ENCODE data around the gene PLAGL2. TPM values are rescaled to one million over a fixed set of nuclear protein-coding genes. Genes with fewer than 3 reads are reported as not detected.

PLAGL2 gene
- total RNA-seq, 1 experiment from 2014 or later = 30.5 TPM

- Histone ChIP-seq H3K9me2 (replicated peaks; ENCODE audit: insufficient read depth, low read length) (no peaks in the 10 kb centered on the region), H3K4me3 (ENCODE audit: low read length) (no peak overlapping the region), H3K4me1 (ENCODE audit: low read length) (peaks cover 10% of the 10 kb centered on the region), H3K27ac (ENCODE audit: low read length) (no peak overlapping the region), H3K9ac (ENCODE audit: low read length) (no peak overlapping the region), H2AFZ (ENCODE audit: low read length) (no peak overlapping the region), H4K20me1 (ENCODE audit: insufficient read depth, low read depth, low read length) (no peaks in the 10 kb centered on the region), H3K36me3 (ENCODE audit: insufficient read depth, low read length) (no peaks in the 10 kb centered on the region), H3K27me3 (ENCODE audit: low read length) (no peaks in the 10 kb centered on the region), H3K4me2 (ENCODE audit: low read depth, low read length, poor library complexity, severe bottlenecking) (no peak overlapping the region), H3K9me3 (ENCODE audit: low read length) (no peaks in the 10 kb centered on the region), H3K79me2 (ENCODE audit: low read length) (no peaks in the 10 kb centered on the region)
- no peak for DNase-seq
Measured at GRCh38 chr20:32244150-32244823, 36.7 kb upstream of the PLAGL2 start.

GRCh38 chr20:32241807-32242206, 34.3 kb upstream of the PLAGL2 start:
- Histone ChIP-seq H3K9me3 (ENCODE audit: low read length) (no peaks in the 10 kb centered on the region), H3K79me2 (ENCODE audit: low read length) (no peaks in the 10 kb centered on the region), H2AFZ (ENCODE audit: low read length) (no peak overlapping the region), H3K9ac (ENCODE audit: low read length) (no peak overlapping the region), H3K9me2 (replicated peaks; ENCODE audit: insufficient read depth, low read length) (no peaks in the 10 kb centered on the region), H3K4me3 (ENCODE audit: low read length) (no peak overlapping the region), H3K4me2 (ENCODE audit: low read depth, low read length, poor library complexity, severe bottlenecking) (no peak overlapping the region), H3K36me3 (ENCODE audit: insufficient read depth, low read length) (peaks cover 2% of the 10 kb centered on the region), H3K27ac (ENCODE audit: low read length) (no peak overlapping the region), H4K20me1 (ENCODE audit: insufficient read depth, low read depth, low read length) (no peaks in the 10 kb centered on the region), H3K27me3 (ENCODE audit: low read length) (no peaks in the 10 kb centered on the region), H3K4me1 (ENCODE audit: low read length) (peaks cover 10% of the 10 kb centered on the region)
- no peak for DNase-seq

GRCh38 chr20:32240205-32240604, 32.7 kb upstream of the PLAGL2 start:
- Histone ChIP-seq H4K20me1 (ENCODE audit: insufficient read depth, low read depth, low read length) (no peaks in the 10 kb centered on the region), H3K9ac (ENCODE audit: low read length) (no peak overlapping the region), H3K4me1 (ENCODE audit: low read length) (peaks cover 10% of the 10 kb centered on the region), H3K27me3 (ENCODE audit: low read length) (no peaks in the 10 kb centered on the region), H3K9me2 (replicated peaks; ENCODE audit: insufficient read depth, low read length) (no peaks in the 10 kb centered on the region), H3K27ac (ENCODE audit: low read length) (no peak overlapping the region), H3K4me2 (ENCODE audit: low read depth, low read length, poor library complexity, severe bottlenecking) (no peak overlapping the region), H2AFZ (ENCODE audit: low read length) (no peak overlapping the region), H3K9me3 (ENCODE audit: low read length) (no peaks in the 10 kb centered on the region), H3K4me3 (ENCODE audit: low read length) (no peak overlapping the region), H3K36me3 (ENCODE audit: insufficient read depth, low read length) (peaks cover 9% of the 10 kb centered on the region), H3K79me2 (ENCODE audit: low read length) (no peaks in the 10 kb centered on the region)
- DNase-seq = no peak

- Histone ChIP-seq H3K27me3 (ENCODE audit: low read length) (no peaks in the 10 kb centered on the region), H3K79me2 (ENCODE audit: low read length) (no peaks in the 10 kb centered on the region), H3K9me3 (ENCODE audit: low read length) (no peaks in the 10 kb centered on the region), H3K9me2 (replicated peaks; ENCODE audit: insufficient read depth, low read length) (no peaks in the 10 kb centered on the region), H3K36me3 (ENCODE audit: insufficient read depth, low read length) (peaks cover 9% of the 10 kb centered on the region), H3K4me1 (ENCODE audit: low read length) (peaks cover 10% of the 10 kb centered on the region), H4K20me1 (ENCODE audit: insufficient read depth, low read depth, low read length) (0 out of 2 replicates have a peak, but pooled peaks cover 4% of the 10 kb centered on the region), H3K4me3 (ENCODE audit: low read length) (no peak overlapping the region), H3K4me2 (ENCODE audit: low read depth, low read length, poor library complexity, severe bottlenecking) (no peak overlapping the region), H2AFZ (ENCODE audit: low read length) (no peak overlapping the region), H3K27ac (ENCODE audit: low read length) (no peak overlapping the region), H3K9ac (ENCODE audit: low read length) (no peak overlapping the region)
- peak; percentile 47 for DNase-seq
Measured at GRCh38 chr20:32238483-32239425, 31.2 kb upstream of the PLAGL2 start.

- H3K36me3 ChIP-seq (ENCODE audit: insufficient read depth, low read length) = peaks cover 19% of the 10 kb centered on the region
- no peak overlapping the region for H3K27ac ChIP-seq (ENCODE audit: low read length)
- H3K9ac ChIP-seq (ENCODE audit: low read length) = no peak overlapping the region
Measured at GRCh38 chr20:32237419-32237818, 29.9 kb upstream of the PLAGL2 start.

GRCh38 chr20:32236819-32237218, 29.3 kb upstream of the PLAGL2 start:
- no peak overlapping the region for H3K4me2 ChIP-seq (ENCODE audit: low read depth, low read length, poor library complexity, severe bottlenecking)
- no peak overlapping the region for H2AFZ ChIP-seq (ENCODE audit: low read length)
- H3K79me2 ChIP-seq (ENCODE audit: low read length) = no peaks in the 10 kb centered on the region
- H3K27ac ChIP-seq (ENCODE audit: low read length) = no peak overlapping the region
- H3K9ac ChIP-seq (ENCODE audit: low read length) = no peak overlapping the region
- H3K9me3 ChIP-seq (ENCODE audit: low read length) = no peaks in the 10 kb centered on the region
- peaks cover 25% of the 10 kb centered on the region for H3K36me3 ChIP-seq (ENCODE audit: insufficient read depth, low read length)
- no peak overlapping the region for H3K4me3 ChIP-seq (ENCODE audit: low read length)
- DNase-seq = no peak
- H3K9me2 ChIP-seq (replicated peaks; ENCODE audit: insufficient read depth, low read length) = no peaks in the 10 kb centered on the region
- H3K4me1 ChIP-seq (ENCODE audit: low read length) = peaks cover 10% of the 10 kb centered on the region
- H3K27me3 ChIP-seq (ENCODE audit: low read length) = no peaks in the 10 kb centered on the region
- H4K20me1 ChIP-seq (ENCODE audit: insufficient read depth, low read depth, low read length) = 0 out of 2 replicates have a peak, but pooled peaks cover 4% of the 10 kb centered on the region

More at GRCh38 chr20:32237419-32237818, 29.9 kb upstream of the PLAGL2 start:
- Histone ChIP-seq H3K9me3 (ENCODE audit: low read length) (no peaks in the 10 kb centered on the region), H3K27me3 (ENCODE audit: low read length) (no peaks in the 10 kb centered on the region), H4K20me1 (ENCODE audit: insufficient read depth, low read depth, low read length) (0 out of 2 replicates have a peak, but pooled peaks cover 4% of the 10 kb centered on the region), H3K9me2 (replicated peaks; ENCODE audit: insufficient read depth, low read length) (no peaks in the 10 kb centered on the region), H3K4me1 (ENCODE audit: low read length) (peaks cover 10% of the 10 kb centered on the region), H3K79me2 (ENCODE audit: low read length) (no peaks in the 10 kb centered on the region), H3K4me2 (ENCODE audit: low read depth, low read length, poor library complexity, severe bottlenecking) (no peak overlapping the region), H2AFZ (ENCODE audit: low read length) (no peak overlapping the region), H3K4me3 (ENCODE audit: low read length) (no peak overlapping the region)
- DNase-seq = no peak

GRCh38 chr20:32236048-32236533, 28.5 kb upstream of the PLAGL2 start:
- no peak overlapping the region for H3K27ac ChIP-seq (ENCODE audit: low read length)
- H2AFZ ChIP-seq (ENCODE audit: low read length) = no peak overlapping the region
- no peaks in the 10 kb centered on the region for H3K9me2 ChIP-seq (replicated peaks; ENCODE audit: insufficient read depth, low read length)
- H4K20me1 ChIP-seq (ENCODE audit: insufficient read depth, low read depth, low read length) = 0 out of 2 replicates have a peak, but pooled peaks cover 4% of the 10 kb centered on the region
- no peak overlapping the region for H3K9ac ChIP-seq (ENCODE audit: low read length)
- peaks cover 10% of the 10 kb centered on the region for H3K4me1 ChIP-seq (ENCODE audit: low read length)
- H3K79me2 ChIP-seq (ENCODE audit: low read length) = no peaks in the 10 kb centered on the region
- no peak for DNase-seq
- no peak overlapping the region for H3K4me3 ChIP-seq (ENCODE audit: low read length)
- no peaks in the 10 kb centered on the region for H3K9me3 ChIP-seq (ENCODE audit: low read length)
- no peak overlapping the region for H3K4me2 ChIP-seq (ENCODE audit: low read depth, low read length, poor library complexity, severe bottlenecking)
- no peaks in the 10 kb centered on the region for H3K27me3 ChIP-seq (ENCODE audit: low read length)
- H3K36me3 ChIP-seq (ENCODE audit: insufficient read depth, low read length) = peaks cover 33% of the 10 kb centered on the region
